ENCODE data around the gene CHI3L2.
A peak's percentile ranks its signal among the peaks of the same experiment; 100 is the strongest.

Gene CHI3L2

DNA sequence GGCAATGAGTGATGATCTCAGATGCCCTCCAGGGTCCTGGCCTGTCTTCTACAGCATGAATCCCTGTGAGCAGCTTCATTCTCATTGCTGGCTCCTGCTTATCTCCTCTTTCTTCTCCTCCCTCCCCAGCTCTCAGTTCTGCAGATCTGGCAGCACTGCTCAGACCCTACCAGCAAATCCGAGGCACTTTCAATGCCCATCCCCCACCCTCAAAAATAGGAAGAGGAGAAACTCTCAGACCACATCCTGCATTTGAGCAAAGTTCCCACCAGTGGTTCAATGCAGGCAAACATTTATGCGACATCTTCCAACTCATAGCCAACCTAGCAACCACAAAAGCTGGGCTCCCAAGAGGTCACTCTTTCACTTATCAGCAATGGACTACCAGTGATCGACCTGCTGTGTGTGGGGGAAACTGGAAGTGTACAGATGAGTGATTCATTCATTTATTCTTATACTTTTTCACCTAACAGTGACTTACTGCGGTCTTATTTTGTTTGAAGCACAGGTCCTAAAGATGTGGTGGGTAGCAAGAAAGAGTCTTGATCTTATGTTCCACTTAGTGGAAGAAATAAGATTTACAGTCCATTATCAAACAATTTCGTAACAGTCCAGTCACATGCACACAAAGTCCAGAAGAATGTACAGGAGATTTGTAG is 5.8 kb upstream of the CHI3L2 start:
- DNase-seq, result peak; percentile 55 to 74

GRCh38 chr1:111222308-111223125 is 5.0 kb upstream of the CHI3L2 start:
- peak; percentile 75 to 79 for DNase-seq

GRCh38 chr1:111223126-111223685 is 4.3 kb upstream of the CHI3L2 start:
- no peak for DNase-seq

- DNase-seq, result no peak
Measured at GRCh38 chr1:111225091-111225490, 2.4 kb upstream of the CHI3L2 start.

DNA sequence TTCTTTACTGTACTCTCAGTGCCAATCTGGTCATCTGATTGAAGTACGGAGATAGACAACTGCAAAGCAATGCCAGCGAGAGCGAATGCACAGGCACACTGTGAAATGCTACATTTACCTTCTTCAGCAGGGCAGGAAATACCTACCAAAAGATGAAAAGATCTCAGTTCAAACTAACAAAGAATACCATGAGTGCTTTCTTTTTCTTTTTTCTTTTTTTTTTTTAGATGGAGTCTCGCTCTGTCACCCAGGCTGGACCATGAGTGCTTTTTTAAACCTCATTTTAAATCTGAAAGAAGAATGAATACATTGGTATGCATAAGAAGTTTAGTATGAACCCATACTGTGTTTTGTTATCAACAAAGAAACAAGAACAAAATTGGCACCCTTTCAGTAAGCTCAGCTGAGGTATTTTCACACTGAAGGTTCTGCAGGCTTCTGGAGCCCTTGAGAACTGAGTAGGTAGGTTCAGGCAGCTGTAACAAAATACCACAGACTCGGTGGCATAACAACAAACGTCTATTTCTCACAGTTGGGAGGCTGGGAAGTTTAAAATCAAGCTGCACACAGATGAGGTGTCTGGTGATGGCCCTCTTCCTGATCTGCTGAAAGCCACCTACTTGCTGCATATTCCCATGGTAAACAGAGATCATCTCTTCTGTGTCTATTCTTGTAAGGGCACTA is 1.7 kb upstream of the CHI3L2 start:
- peak in 1 of 2 donors; percentile 59 for DNase-seq

- no peak for DNase-seq
Measured at GRCh38 chr1:111227851-111228747, 586 bp downstream of the CHI3L2 start.

DNA sequence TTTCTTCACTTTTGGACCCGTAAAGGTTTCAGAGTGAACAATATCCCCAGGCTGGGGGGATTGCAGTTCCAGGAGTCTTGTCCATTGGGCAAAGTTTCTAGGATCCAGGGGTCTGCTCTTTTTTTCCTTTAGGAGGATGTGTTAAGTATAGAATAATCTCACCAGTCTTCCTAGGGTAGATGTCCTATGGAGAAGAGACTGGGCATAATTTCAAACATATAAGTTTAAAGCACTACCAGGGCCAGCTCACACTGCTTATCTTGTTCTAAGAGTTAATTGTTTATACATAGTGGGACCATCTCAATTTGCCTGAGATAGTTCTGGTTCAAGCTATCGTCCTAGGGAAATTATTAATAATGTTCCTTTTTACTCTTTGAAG is 1.2 kb downstream of the CHI3L2 start:
- no peak for DNase-seq

- DNase-seq, result no peak
Measured at GRCh38 chr1:111232134-111232533, 4.6 kb downstream of the CHI3L2 start.

GRCh38 chr1:111234258-111234657 is 6.7 kb downstream of the CHI3L2 start:
- no peak for DNase-seq

DNA sequence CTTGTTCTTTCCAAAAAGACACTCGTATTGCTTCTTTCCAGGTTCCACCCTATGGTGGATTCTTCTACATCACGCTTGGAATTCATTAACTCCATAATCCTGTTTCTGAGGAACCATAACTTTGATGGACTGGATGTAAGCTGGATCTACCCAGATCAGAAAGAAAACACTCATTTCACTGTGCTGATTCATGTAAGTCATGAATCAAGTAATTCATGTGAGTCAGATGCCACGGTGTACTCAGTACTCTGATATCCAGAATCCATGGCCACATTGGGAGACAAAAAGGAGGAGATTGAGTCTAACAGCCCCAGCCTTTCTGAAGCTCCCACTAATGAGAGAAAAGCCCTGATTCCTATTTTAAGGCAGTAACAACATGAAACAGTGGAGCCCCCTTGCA is 7.4 kb downstream of the CHI3L2 start:
- DNase-seq, result no peak

DNA sequence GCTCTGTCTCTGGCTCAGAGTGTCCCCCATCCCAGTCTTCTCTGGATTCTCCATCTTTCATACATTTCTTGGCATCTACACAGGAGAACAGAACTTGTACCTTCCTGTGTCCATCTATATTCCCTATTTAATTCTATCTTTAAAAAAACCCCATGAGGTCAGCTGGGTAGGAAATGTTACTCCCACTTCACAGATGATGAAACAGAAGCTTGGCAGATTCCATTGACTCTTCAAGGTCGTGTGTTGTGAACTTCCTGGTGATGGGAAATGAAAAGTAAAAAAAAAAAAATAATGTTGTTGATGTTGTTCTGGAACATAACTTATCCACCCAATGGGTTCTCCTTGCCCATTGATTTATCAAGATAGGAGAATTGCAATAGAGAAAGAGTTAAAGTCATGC is 8.9 kb downstream of the CHI3L2 start:
- no peak for DNase-seq

DNA sequence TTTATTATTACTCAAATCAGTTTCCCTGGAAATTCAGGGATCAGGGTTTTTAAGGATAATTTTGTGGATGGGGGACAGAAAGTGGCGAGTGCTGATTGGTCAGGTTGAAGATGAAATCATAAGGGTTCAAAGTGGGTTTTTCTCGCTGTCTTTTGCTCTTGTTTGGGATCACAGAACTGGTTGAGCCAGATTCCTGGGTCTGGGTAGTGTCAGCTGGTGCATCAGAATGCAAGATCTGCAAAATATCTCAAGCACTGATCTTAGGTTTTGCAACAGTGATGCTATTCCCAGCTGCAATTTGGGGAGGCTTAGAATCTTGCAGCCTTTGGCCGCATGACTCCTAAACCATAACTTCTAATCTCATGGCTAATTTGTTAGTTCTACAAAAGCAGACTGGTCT is 9.3 kb downstream of the CHI3L2 start:
- DNase-seq, result no peak

DNA sequence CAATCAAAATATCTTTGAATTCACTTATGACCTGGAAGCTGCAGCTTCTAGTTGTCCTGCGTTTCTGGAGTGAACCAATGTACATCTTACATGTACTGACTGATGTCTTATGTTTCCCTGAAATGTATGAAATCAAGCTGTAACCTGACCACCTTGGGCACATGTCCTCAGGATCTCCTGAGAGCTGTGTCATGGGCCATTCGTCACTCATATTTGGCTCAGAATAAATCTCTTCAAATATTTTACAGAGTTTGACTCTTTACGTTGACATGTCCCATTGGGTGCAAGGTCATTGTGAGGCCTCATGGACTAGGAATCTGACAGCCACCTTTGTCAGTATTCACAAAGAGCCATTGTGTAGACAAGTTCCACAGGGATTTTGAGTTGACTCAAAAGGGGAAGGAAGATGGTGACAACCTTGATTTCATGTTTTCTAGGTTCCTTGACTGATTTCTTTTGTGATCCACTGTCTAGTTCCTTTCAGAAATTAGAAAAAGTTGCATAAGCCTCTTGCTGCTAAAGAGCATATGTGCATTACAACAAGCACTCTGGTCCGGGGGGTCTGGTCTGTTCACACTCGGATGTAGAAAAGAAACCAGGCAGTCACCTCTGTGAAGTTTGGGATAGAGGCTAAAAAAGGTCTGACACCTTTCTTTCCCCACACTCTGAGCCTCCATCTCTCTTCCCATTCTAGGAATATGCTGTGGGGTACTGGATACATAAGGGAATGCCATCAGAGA is 10.7 kb downstream of the CHI3L2 start:
- DNase-seq, result no peak

- DNase-seq, result no peak
Measured at GRCh38 chr1:111241797-111242196, 14.3 kb downstream of the CHI3L2 start.

DNA sequence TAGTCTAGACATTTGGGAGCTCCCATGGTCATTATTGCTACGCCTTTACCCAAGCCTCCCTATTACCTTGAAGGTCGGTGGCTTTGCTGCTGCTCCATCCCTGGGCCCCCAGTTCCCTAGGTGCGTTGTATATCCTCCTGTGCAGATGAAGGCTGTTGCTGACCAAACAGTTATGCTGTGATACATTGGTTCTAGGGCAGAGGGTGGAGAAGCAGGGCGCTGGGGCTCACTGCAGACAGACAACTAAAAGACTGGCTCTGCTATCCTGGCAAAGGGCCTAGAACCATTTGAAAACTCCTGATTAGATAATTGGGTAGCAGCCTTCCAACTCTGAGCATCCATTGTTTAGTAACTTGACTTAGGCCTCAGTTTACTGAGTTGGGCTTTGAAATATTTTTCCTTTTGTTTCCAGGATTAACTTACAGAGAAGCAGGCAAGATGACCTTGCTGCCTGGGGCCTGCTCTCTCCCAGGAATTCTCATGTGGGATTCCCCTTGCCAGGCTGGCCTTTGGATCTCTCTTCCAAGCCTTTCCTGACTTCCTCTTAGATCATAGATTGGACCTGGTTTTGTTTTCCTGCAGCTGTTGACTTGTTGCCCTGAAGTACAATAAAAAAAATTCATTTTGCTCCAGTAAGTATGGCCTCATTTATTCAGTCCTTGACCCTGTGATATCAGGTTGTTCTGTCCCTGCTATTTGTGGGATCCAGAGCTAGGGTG is 15.5 kb downstream of the CHI3L2 start:
- no peak for DNase-seq

DNA sequence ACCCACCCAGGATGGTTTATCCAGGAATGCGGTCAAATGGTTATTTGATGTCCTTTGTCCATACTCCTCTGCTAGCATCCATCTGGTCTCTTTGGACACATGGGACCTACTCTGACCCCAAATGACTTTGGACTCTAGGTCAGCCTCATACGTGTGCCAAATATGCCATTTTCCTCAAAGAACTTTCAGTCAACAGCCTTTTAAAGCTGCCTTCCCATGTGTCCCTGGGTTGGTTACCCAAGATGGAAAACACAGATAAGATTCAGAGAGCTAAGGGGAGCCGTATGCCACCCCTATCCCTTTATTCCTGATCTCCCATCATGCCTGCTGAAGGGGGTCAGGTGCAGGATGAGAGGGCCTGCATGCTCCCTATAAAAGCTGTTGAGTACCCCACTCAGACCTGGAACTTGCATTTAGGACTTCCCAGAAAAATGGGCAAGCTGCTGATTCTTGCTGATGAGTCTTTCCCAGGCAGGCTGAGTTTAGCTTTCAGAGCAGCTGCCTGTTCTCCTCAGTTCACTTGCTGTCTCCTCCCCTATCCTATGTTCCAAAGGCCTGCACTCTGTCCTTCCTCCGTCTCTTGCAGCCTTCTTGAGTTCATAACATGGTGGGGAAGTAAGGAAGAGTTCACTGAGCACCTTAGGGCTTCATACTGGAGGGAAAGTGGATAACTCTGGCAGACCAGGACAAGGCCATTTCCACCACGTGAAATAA is 19.8 kb downstream of the CHI3L2 start:
- no peak for DNase-seq

DNA sequence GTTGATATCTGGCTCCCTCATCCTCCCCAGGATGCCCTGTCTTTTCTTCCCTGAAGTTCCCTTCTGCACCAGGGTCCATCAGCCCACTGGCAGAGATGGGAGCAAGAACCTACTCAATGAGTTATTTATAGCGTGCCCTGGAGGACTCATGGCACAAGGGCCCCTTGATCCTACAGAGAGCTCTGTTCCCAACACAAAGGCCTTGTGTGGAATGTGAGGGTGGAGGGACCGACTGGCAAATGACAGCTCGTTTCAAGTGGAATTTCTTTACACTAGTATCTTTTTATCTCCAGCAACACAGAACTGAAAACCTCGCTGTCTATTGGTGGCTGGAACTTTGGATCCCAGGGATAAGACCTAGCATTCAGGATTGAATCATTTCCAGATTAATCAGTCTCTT is 22.4 kb downstream of the CHI3L2 start:
- no peak for DNase-seq

DNA sequence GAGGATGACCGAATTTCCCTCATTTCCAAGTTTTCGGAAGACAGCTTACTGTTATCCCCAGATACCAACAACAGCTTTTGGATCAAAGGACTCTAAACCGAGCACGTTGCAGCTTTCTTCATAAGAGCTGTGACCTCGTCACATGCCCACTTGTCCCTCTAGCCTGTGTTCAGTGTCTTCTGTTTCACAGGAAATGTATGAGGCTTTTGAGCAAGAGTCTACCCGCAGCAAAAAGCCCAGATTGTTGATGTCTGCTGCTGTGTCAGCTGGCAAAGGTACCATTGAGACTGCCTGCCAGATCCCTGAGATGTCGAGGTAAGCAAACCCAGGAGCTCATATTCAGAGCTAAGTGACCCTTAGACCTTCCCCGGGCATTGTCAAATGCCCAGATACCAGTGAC is 24.1 kb downstream of the CHI3L2 start:
- peak; percentile 17 to 32 for DNase-seq

GRCh38 chr1:111252786-111253185 is 25.3 kb downstream of the CHI3L2 start:
- DNase-seq, result no peak

DNA sequence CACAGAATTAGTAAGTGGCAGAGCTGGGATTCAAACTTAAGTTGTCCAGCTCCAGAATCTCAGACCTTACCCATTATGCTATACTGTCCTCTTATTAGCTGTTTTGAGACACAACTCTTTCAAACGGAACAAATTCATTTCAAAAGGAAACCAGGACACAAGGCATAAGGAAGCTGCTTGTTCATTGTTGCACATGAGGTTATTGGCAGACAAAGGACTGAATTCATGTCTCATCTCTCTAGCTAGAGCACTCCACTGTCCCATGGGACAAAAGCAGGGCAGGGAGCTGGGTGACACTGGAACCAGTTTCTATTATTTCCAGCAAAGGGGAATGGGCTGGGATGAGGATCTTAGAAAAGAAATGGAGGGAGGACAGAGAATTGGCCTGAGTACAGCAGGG is 26.4 kb downstream of the CHI3L2 start:
- no peak for DNase-seq

All from CD4-positive, alpha-beta T cell treated with Interleukin-4 for 1 hour (primary cell).